Mammary epithelial cell (primary cell): ENCODE data around the gene LCE2A.
"Not testable (repeated sequence)": the region's sequence is repeated elsewhere in the genome, so short reads cannot be mapped to it uniquely, and the experiment has no call there.

Experiments
- EZH2 ChIP-seq: IDR thresholded peaks from 2 replicates; pipeline ENCODE4 v1.6.1; 2012; ENCODE audit warnings: low read length, inconsistent platforms, borderline replicate concordance
- TF ChIP-seq, protein P1 (sequence below), 2 donors: IDR thresholded peaks in 1 of 2; conservative IDR thresholded peaks in 1 of 2; 2 replicates each; pipeline ENCODE4 v1.5.1; 2011 to 2012; ENCODE audit warnings: inconsistent platforms in 2 of 2, low read length in 2 of 2, mild to moderate bottlenecking in 2 of 2, control low read depth in 1 of 2, low read depth in 1 of 2; ENCODE audit not compliant: insufficient read depth in 1 of 2; ENCODE audit errors: extremely low read depth in 1 of 2

DNA sequence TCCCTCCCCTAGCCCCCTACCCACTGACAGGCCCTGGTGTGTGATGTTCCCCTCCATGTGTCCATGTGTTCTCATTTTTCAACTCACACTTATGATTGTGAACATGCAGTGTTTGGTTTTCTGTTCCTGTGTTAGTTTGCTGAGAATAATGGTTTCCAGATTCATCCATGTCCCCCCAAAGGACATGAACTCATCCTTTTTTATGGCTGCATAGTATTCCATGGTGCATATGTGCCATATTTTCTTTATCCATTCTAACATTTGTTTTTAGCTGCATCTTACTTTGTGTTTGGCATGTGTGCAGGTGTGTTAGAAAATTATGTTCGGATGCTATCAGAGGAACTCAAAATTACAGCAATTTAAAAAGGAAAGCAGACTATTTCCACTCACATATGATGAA is 32.0 kb upstream of the LCE2A start:
- TF ChIP-seq EZH2, result not testable (repeated sequence)
- TF ChIP-seq, protein P1, sequence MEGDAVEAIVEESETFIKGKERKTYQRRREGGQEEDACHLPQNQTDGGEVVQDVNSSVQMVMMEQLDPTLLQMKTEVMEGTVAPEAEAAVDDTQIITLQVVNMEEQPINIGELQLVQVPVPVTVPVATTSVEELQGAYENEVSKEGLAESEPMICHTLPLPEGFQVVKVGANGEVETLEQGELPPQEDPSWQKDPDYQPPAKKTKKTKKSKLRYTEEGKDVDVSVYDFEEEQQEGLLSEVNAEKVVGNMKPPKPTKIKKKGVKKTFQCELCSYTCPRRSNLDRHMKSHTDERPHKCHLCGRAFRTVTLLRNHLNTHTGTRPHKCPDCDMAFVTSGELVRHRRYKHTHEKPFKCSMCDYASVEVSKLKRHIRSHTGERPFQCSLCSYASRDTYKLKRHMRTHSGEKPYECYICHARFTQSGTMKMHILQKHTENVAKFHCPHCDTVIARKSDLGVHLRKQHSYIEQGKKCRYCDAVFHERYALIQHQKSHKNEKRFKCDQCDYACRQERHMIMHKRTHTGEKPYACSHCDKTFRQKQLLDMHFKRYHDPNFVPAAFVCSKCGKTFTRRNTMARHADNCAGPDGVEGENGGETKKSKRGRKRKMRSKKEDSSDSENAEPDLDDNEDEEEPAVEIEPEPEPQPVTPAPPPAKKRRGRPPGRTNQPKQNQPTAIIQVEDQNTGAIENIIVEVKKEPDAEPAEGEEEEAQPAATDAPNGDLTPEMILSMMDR (conservative IDR thresholded peaks at IDR 0.05 in 1 of 2, IDR thresholded peaks at IDR 0.05 in 1 of 2; ENCODE audit: extremely low read depth in 1 of 2, insufficient read depth in 1 of 2, low read depth in 1 of 2, low read length in 2 of 2), result not testable (repeated sequence)
